BLaER1 treated with 17β-estradiol and CSF1 and Interleukin-3, amounts not matched to agents 10 nM and 100 nM (cell line): ENCODE data around the gene ERV3-1.

Experiments
- H3K27ac ChIP-seq, 11 experiments: shearing (Covaris generic); formaldehyde crosslinking; 2 replicates each; pipeline ENCODE4 v1.8.1; 2022
- H3K27me3 ChIP-seq, 11 experiments: shearing (Covaris generic); formaldehyde crosslinking; 2 replicates each; pipeline ENCODE4 v1.8.1; 2022
- H3K36me3 ChIP-seq, 11 experiments: shearing (Covaris generic); formaldehyde crosslinking; 2 replicates each; pipeline ENCODE4 v1.8.1; 2022
- H3K4me1 ChIP-seq, 10 experiments: shearing (Covaris generic); formaldehyde crosslinking; 2 replicates each; pipeline ENCODE4 v1.8.1; 2022
- H3K4me2 ChIP-seq, 11 experiments: shearing (Covaris generic); formaldehyde crosslinking; 2 replicates each; pipeline ENCODE4 v1.8.1; 2022
- H3K4me3 ChIP-seq, 10 experiments: shearing (Covaris generic); formaldehyde crosslinking; 2 replicates each; pipeline ENCODE4 v1.8.1; 2022
- H3K9ac ChIP-seq, 11 experiments: shearing (Covaris generic); formaldehyde crosslinking; 2 replicates each; pipeline ENCODE4 v1.8.1; 2022
- H3K9me3 ChIP-seq, 11 experiments: shearing (Covaris generic); formaldehyde crosslinking; replicated peaks in 1 of 11; 2 replicates each; pipeline ENCODE4 v1.8.1; 2022
- H4K20me1 ChIP-seq, 11 experiments: shearing (Covaris generic); formaldehyde crosslinking; 2 replicates each; pipeline ENCODE4 v1.8.1; 2022
- Cebpa-rat ChIP-seq, 11 experiments: shearing (Covaris generic); IDR thresholded peaks; 2 replicates each; pipeline ENCODE4 v1.8.1; 2022

Gene ERV3-1

GRCh38 chr7:64996305-64996704 is 10.2 kb downstream of the ERV3-1 start:
- H3K27ac ChIP-seq: no peak overlapping the region
- H3K36me3 ChIP-seq: peaks cover 90 to 100% (median 100%) of the 10 kb centered on the region in 11 experiments
- peaks cover 0 to 23% (median 0%) of the 10 kb centered on the region in 10 experiments; a peak in 6 of 20 replicates for H3K4me1 ChIP-seq
- H3K9ac ChIP-seq: no peak overlapping the region
- TF ChIP-seq Cebpa-rat (IDR thresholded peaks at IDR 0.05): no peak
- H3K27me3 ChIP-seq: no peaks in the 10 kb centered on the region; a peak in 1 of 22 replicates
- H3K4me2 ChIP-seq: no peak overlapping the region
- H4K20me1 ChIP-seq: peaks cover 0 to 6% (median 0%) of the 10 kb centered on the region in 11 experiments; a peak in 2 of 22 replicates
- H3K9me3 ChIP-seq: peaks cover 100% of the 10 kb centered on the region in 11 experiments
- H3K4me3 ChIP-seq: no peak overlapping the region; a peak in 1 of 20 replicates

GRCh38 chr7:64993901-64994300 is 12.6 kb downstream of the ERV3-1 start:
- no peak overlapping the region for H3K4me2 ChIP-seq
- H3K27me3 ChIP-seq: no peaks in the 10 kb centered on the region; a peak in 1 of 22 replicates
- H3K36me3 ChIP-seq: peaks cover 95 to 99% (median 98%) of the 10 kb centered on the region in 11 experiments
- peak overlapping the region in 2 of 10 experiments; percentile 12 to 13; a peak in 3 of 20 replicates for H3K4me3 ChIP-seq
- peaks cover 0 to 3% (median 0%) of the 10 kb centered on the region in 11 experiments; a peak in 1 of 22 replicates for H4K20me1 ChIP-seq
- peaks cover 0 to 7% (median 0%) of the 10 kb centered on the region in 10 experiments; a peak in 7 of 20 replicates for H3K4me1 ChIP-seq
- no peak for TF ChIP-seq Cebpa-rat (IDR thresholded peaks at IDR 0.05)
- H3K9me3 ChIP-seq: peaks cover 96 to 99% (median 99%) of the 10 kb centered on the region in 11 experiments
- H3K9ac ChIP-seq: no peak overlapping the region
- H3K27ac ChIP-seq: no peak overlapping the region

- Histone ChIP-seq H3K9ac (no peak overlapping the region), H3K36me3 (peaks cover 85 to 99% (median 98%) of the 10 kb centered on the region in 11 experiments), H4K20me1 (no peaks in the 10 kb centered on the region), H3K9me3 (peaks cover 92 to 99% (median 99%) of the 10 kb centered on the region in 11 experiments), H3K27ac (no peak overlapping the region), H3K4me2 (no peak overlapping the region), H3K27me3 (no peaks in the 10 kb centered on the region), H3K4me1 (peaks cover 0 to 11% (median 7%) of the 10 kb centered on the region in 10 experiments; a peak in 14 of 20 replicates), H3K4me3 (peak overlapping the region in 4 of 10 experiments; percentile 2 to 32 (median 8); a peak in 1 of 20 replicates)
- no peak for TF ChIP-seq Cebpa-rat (IDR thresholded peaks at IDR 0.05)
Observed at GRCh38 chr7:64992971-64993370, 13.5 kb downstream of the ERV3-1 start.

- Histone ChIP-seq H3K27ac (no peak within 1 kb of the TSS), H3K36me3 (peaks cover 82 to 99% (median 98%) of the 10 kb centered on the region in 11 experiments), H3K27me3 (no peaks in the 10 kb centered on the region), H3K9me3 (peaks cover 92 to 99% (median 99%) of the 10 kb centered on the region in 11 experiments), H3K4me3 (peak within 1 kb of the TSS in 6 of 10 experiments; percentile 1 to 22 (median 6); a peak in 6 of 20 replicates), H3K9ac (no peak within 1 kb of the TSS), H4K20me1 (no peaks in the 10 kb centered on the region), H3K4me1 (peaks cover 0 to 13% (median 7%) of the 10 kb centered on the region in 10 experiments; a peak in 14 of 20 replicates), H3K4me2 (no peak within 1 kb of the TSS)
- no peak for TF ChIP-seq Cebpa-rat (IDR thresholded peaks at IDR 0.05)
Observed at GRCh38 chr7:64990936-64991335, 15.6 kb downstream of the ERV3-1 start, which contains the start of gene ZNF117. Gene ZNF117, minus strand, starts transcription at chr7:64991036.

GRCh38 chr7:64990216-64990615 is 16.3 kb downstream of the ERV3-1 start:
- Histone ChIP-seq H3K4me3 (0 out of 20 replicates have a peak overlapping the region, but pooled peaks of 2 of the 10 experiments have one; percentile 2 to 22), H3K27me3 (no peaks in the 10 kb centered on the region), H3K9ac (no peak overlapping the region), H3K27ac (no peak overlapping the region), H3K9me3 (peaks cover 92 to 99% (median 99%) of the 10 kb centered on the region in 11 experiments), H3K4me1 (peaks cover 0 to 13% (median 7%) of the 10 kb centered on the region in 10 experiments; a peak in 14 of 20 replicates), H4K20me1 (no peaks in the 10 kb centered on the region), H3K4me2 (no peak overlapping the region), H3K36me3 (peaks cover 82 to 99% (median 98%) of the 10 kb centered on the region in 11 experiments)
- TF ChIP-seq Cebpa-rat (IDR thresholded peaks at IDR 0.05): no peak

- Histone ChIP-seq H3K4me3 (peak overlapping the region in 9 of 10 experiments; percentile 3 to 36 (median 19); a peak in 10 of 20 replicates), H3K9ac (no peak overlapping the region), H3K27ac (no peak overlapping the region), H3K4me2 (no peak overlapping the region), H3K27me3 (no peaks in the 10 kb centered on the region), H3K36me3 (peaks cover 74 to 100% (median 88%) of the 10 kb centered on the region in 11 experiments), H4K20me1 (no peaks in the 10 kb centered on the region), H3K9me3 (peaks cover 93 to 100% (median 100%) of the 10 kb centered on the region in 11 experiments), H3K4me1 (no peaks in the 10 kb centered on the region)
- TF ChIP-seq Cebpa-rat (IDR thresholded peaks at IDR 0.05): no peak
Observed at GRCh38 chr7:64978497-64979203, 27.8 kb downstream of the ERV3-1 start.

GRCh38 chr7:64965594-64965993 is 40.9 kb downstream of the ERV3-1 start:
- Histone ChIP-seq H3K9me3 (peaks cover 53 to 78% (median 71%) of the 10 kb centered on the region in 11 experiments), H3K27me3 (no peaks in the 10 kb centered on the region), H3K4me2 (no peak overlapping the region), H3K4me1 (no peaks in the 10 kb centered on the region), H3K4me3 (no peak overlapping the region), H3K9ac (no peak overlapping the region), H3K36me3 (peaks cover 0 to 15% (median 3%) of the 10 kb centered on the region in 11 experiments; a peak in 6 of 22 replicates), H3K27ac (no peak overlapping the region), H4K20me1 (no peaks in the 10 kb centered on the region)
- no peak for TF ChIP-seq Cebpa-rat (IDR thresholded peaks at IDR 0.05)

GRCh38 chr7:64959072-64959747 is 47.3 kb downstream of the ERV3-1 start:
- Histone ChIP-seq H3K36me3 (peaks cover 0 to 18% (median 5%) of the 10 kb centered on the region in 11 experiments; a peak in 10 of 22 replicates), H3K4me2 (peak overlapping the region in 1 of 11 experiments; percentile 18; a peak in 1 of 22 replicates), H3K4me1 (peaks cover 0 to 8% (median 0%) of the 10 kb centered on the region in 10 experiments; a peak in 2 of 20 replicates), H3K9me3 (peaks cover 62 to 84% (median 72%) of the 10 kb centered on the region in 11 experiments), H3K27me3 (no peaks in the 10 kb centered on the region), H3K9ac (no peak overlapping the region), H3K27ac (no peak overlapping the region), H3K4me3 (no peak overlapping the region), H4K20me1 (no peaks in the 10 kb centered on the region)
- no peak for TF ChIP-seq Cebpa-rat (IDR thresholded peaks at IDR 0.05)
